Large intestine (tissue), 12 donors: ENCODE data around the gene SLC25A21. TPM values are rescaled to one million over a fixed set of nuclear protein-coding genes. Genes with fewer than 3 reads are reported as not detected.
"Not testable (repeated sequence)": the region's sequence is repeated elsewhere in the genome, so short reads cannot be mapped to it uniquely, and the experiment has no call there.

ENCODE experiments used
- DNase-seq, 2 donors: peaks; one replicate each; pipeline versions ENCODE4 v3.0.0 to v3.0.0-alpha.2; 2013
- H3K27ac ChIP-seq: one replicate; pipeline ENCODE4 v1.5.1; 2013; ENCODE audit warnings: low read length
- H3K27me3 ChIP-seq: 2 replicates; pipeline ENCODE4 v1.6.1; 2013; ENCODE audit warnings: low read length; ENCODE audit not compliant: control insufficient read depth, insufficient read depth
- H3K36me3 ChIP-seq: 2 replicates; pipeline ENCODE4 v1.6.1; 2013; ENCODE audit warnings: low read length; ENCODE audit not compliant: control insufficient read depth, insufficient read depth
- H3K4me1 ChIP-seq: one replicate; pipeline ENCODE4 v1.6.1; 2013; ENCODE audit warnings: low read length; ENCODE audit not compliant: control insufficient read depth, insufficient read depth
- H3K4me3 ChIP-seq: one replicate; pipeline ENCODE4 v1.5.1; 2013; ENCODE audit warnings: low read length
- H3K9me3 ChIP-seq: one replicate; pipeline ENCODE4 v1.6.1; 2013; ENCODE audit warnings: mild to moderate bottlenecking, low read depth, low read length, moderate library complexity; ENCODE audit not compliant: control insufficient read depth
- WGBS: methylation state at CpG from one replicate; pipeline ENCODE4 v1.1.5; 2013; ENCODE audit warnings: low lambda C conversion rate; ENCODE audit not compliant: insufficient coverage; 5-methylcytosine and 5-hydroxymethylcytosine counted together
- long read RNA-seq, 11 donors: transcript quantifications; one replicate each; lab custom pipeline, GENCODE V29; 2026
- polyA plus RNA-seq: library from polyadenylated mRNA; unstranded; fragments of 120-200 nt; gene quantifications from one replicate; pipeline ENCODE4 v1.2.1, GENCODE V29; 2013

SLC25A21 gene
- 0.58 TPM for polyA plus RNA-seq
- long read RNA-seq, donor 1, result 0 reads
- long read RNA-seq, donor 2, partial matches to known transcripts, result 10 of 10 reads
- long read RNA-seq, donor 2, other reads (novel, unspliced or antisense), result 0 of 10 reads
- long read RNA-seq, donor 3, result 0 reads
- long read RNA-seq, donor 4, result 0 reads
- long read RNA-seq, donor 5, result 0 reads
- long read RNA-seq, donor 6, result 0 reads
- long read RNA-seq, donor 7, result 0 reads
- long read RNA-seq, donor 8, result 0 reads
- long read RNA-seq, donor 9, partial matches to known transcripts, result 6 of 6 reads
- long read RNA-seq, donor 9, other reads (novel, unspliced or antisense), result 0 of 6 reads
- long read RNA-seq, donor 10, partial matches to known transcripts, result 6 of 6 reads
- long read RNA-seq, donor 10, other reads (novel, unspliced or antisense), result 0 of 6 reads
- long read RNA-seq, donor 11, result 0 reads

GRCh38 chr14:37172024-37172869 lies at the start of gene SLC25A21:
SLC25A21 (minus strand) TSS chr14:37172606.
- Histone ChIP-seq H3K27ac (peak within 1 kb of the TSS; percentile 72), H3K36me3 (no peaks in the 10 kb centered on the region), H3K27me3 (no peaks in the 10 kb centered on the region), H3K9me3 (no peaks in the 10 kb centered on the region), H3K4me1 (no peaks in the 10 kb centered on the region), H3K4me3 (peak within 1 kb of the TSS; percentile 74)
- DNase-seq, result peak; percentile 49 to 91
- WGBS, result no CpG with 5 or more reads among the region's 66 CpGs

GRCh38 chr14:37221073-37221472 lies 48.7 kb upstream of the SLC25A21 start:
- Histone ChIP-seq H3K9me3 (peaks cover 2% of the 10 kb centered on the region), H3K4me1 (no peaks in the 10 kb centered on the region), H3K4me3 (no peak overlapping the region), H3K27ac (no peak overlapping the region), H3K36me3 (no peaks in the 10 kb centered on the region), H3K27me3 (no peaks in the 10 kb centered on the region)
- no peak for DNase-seq
- WGBS, result no CpG with 5 or more reads among the region's 3 CpGs

GRCh38 chr14:37215345-37215744 lies 42.9 kb upstream of the SLC25A21 start:
- no peaks in the 10 kb centered on the region for H3K27me3 ChIP-seq
- 100% methylated on average over 3 of the region's 3 CpGs for WGBS
- no peaks in the 10 kb centered on the region for H3K4me1 ChIP-seq
- no peak overlapping the region for H3K27ac ChIP-seq
- H3K4me3 ChIP-seq, result no peak overlapping the region
- no peaks in the 10 kb centered on the region for H3K36me3 ChIP-seq
- no peak for DNase-seq
- H3K9me3 ChIP-seq, result peaks cover 3% of the 10 kb centered on the region

- DNase-seq, result no peak
- peaks cover 3% of the 10 kb centered on the region for H3K9me3 ChIP-seq
These were observed 40.6 kb upstream of the SLC25A21 start for GRCh38 chr14:37213016-37213415.

GRCh38 chr14:37210448-37210847 lies 38.0 kb upstream of the SLC25A21 start:
- 80% methylated on average over 1 of the region's 6 CpGs for WGBS
- Histone ChIP-seq H3K4me1 (no peaks in the 10 kb centered on the region), H3K9me3 (peaks cover 4% of the 10 kb centered on the region), H3K36me3 (no peaks in the 10 kb centered on the region), H3K4me3 (no peak overlapping the region), H3K27ac (no peak overlapping the region), H3K27me3 (no peaks in the 10 kb centered on the region)
- peak in 1 of 2 donors; percentile 16 for DNase-seq

More at GRCh38 chr14:37213016-37213415, 40.6 kb upstream of the SLC25A21 start:
- no peaks in the 10 kb centered on the region for H3K4me1 ChIP-seq
- no peak overlapping the region for H3K4me3 ChIP-seq
- no peaks in the 10 kb centered on the region for H3K27me3 ChIP-seq
- no peaks in the 10 kb centered on the region for H3K36me3 ChIP-seq
- no peak overlapping the region for H3K27ac ChIP-seq

GRCh38 chr14:37209617-37210016 lies 37.2 kb upstream of the SLC25A21 start:
- no CpG with 5 or more reads among the region's 2 CpGs for WGBS

GRCh38 chr14:37205623-37206605 lies 33.5 kb upstream of the SLC25A21 start:
- H3K4me1 ChIP-seq, H3K27me3 ChIP-seq, DNase-seq, H3K36me3 ChIP-seq, H3K27ac ChIP-seq, H3K4me3 ChIP-seq, H3K9me3 ChIP-seq: not testable (repeated sequence)
- 100% methylated on average over 1 of the region's 7 CpGs for WGBS

More at GRCh38 chr14:37209617-37210016, 37.2 kb upstream of the SLC25A21 start:
- not testable (repeated sequence) for H3K4me3 ChIP-seq, DNase-seq, H3K9me3 ChIP-seq, H3K4me1 ChIP-seq, H3K36me3 ChIP-seq, H3K27me3 ChIP-seq, H3K27ac ChIP-seq

GRCh38 chr14:37203423-37203822 lies 31.0 kb upstream of the SLC25A21 start:
- Histone ChIP-seq H3K27me3 (no peaks in the 10 kb centered on the region), H3K4me3 (no peak overlapping the region), H3K27ac (no peak overlapping the region), H3K4me1 (no peaks in the 10 kb centered on the region), H3K36me3 (no peaks in the 10 kb centered on the region), H3K9me3 (peaks cover 4% of the 10 kb centered on the region)
- DNase-seq, result no peak
- no CpG with 5 or more reads among the region's 1 CpG for WGBS

GRCh38 chr14:37202812-37203211 lies 30.4 kb upstream of the SLC25A21 start:
- WGBS, result 100% methylated on average over 1 of the region's 2 CpGs
- H3K4me3 ChIP-seq, result no peak overlapping the region
- no peaks in the 10 kb centered on the region for H3K27me3 ChIP-seq
- H3K9me3 ChIP-seq, result peaks cover 4% of the 10 kb centered on the region
- H3K4me1 ChIP-seq, result no peaks in the 10 kb centered on the region
- H3K36me3 ChIP-seq, result no peaks in the 10 kb centered on the region
- DNase-seq, result no peak
- no peak overlapping the region for H3K27ac ChIP-seq

- no CpG with 5 or more reads among the region's 2 CpGs for WGBS
- H3K9me3 ChIP-seq, result peaks cover 4% of the 10 kb centered on the region
- no peak for DNase-seq
These were observed 29.9 kb upstream of the SLC25A21 start for GRCh38 chr14:37202265-37202664.

More at GRCh38 chr14:37202265-37202664, 29.9 kb upstream of the SLC25A21 start:
- H3K27ac ChIP-seq, result no peak overlapping the region
- H3K4me1 ChIP-seq, result no peaks in the 10 kb centered on the region
- no peaks in the 10 kb centered on the region for H3K36me3 ChIP-seq
- no peak overlapping the region for H3K4me3 ChIP-seq
- H3K27me3 ChIP-seq, result no peaks in the 10 kb centered on the region
